Measurements from ENCODE around the gene UBE2R2. TPM values are rescaled to one million over a fixed set of nuclear protein-coding genes. Genes with fewer than 3 reads are reported as not detected.
"Not testable (repeated sequence)": the region's sequence is repeated elsewhere in the genome, so short reads cannot be mapped to it uniquely, and the experiment has no call there.

Gene UBE2R2
- polyA plus RNA-seq, 4 donors = 60.2 to 67.7 (median 63.0) TPM

GRCh38 chr9:33836261-33836660, 19.3 kb downstream of the UBE2R2 start:
- DNase-seq (ENCODE audit: low read depth in 4 of 4, low spot score in 2 of 4) = not testable (repeated sequence)

DNA sequence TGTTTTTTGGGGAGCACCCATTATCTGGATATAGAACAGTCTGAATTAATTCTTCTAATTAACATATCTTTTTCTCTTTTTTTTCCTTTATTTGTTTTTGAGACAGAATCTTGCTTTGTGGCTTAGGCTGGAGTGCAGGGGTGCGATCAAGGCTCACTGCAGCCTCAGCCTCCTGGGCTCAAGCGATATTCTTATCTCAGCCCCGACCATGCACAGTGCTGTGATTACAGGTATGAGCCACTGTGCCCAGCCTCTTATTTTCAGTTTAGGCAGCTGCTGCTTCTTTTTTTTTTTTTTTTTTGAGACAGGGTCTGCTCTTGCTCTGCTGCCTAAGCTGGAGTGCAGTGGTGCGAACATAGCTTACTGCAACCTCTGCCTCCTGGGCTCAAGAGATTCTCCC, 20.2 kb downstream of the UBE2R2 start:
- no peak for DNase-seq (ENCODE audit: low read depth in 4 of 4, low spot score in 2 of 4)

DNA sequence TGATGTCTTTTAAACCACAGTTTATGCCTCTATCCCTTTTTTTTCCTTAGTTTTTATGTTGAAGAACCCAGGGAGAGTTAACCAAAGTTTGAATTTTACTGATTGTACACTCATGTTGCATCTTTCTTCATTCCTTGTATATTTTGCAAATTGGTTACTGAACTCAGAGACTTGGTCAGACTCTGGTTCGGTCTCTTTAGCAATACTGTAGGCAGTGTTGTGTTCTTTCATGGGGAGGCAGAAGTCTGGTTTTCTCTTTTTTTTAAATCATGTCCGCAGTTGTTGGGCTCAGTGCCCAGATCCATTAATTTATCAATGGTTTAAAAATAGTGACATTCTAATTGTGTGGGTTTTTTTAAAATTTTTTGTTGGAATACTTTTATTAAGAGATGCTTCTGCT, 23.4 kb downstream of the UBE2R2 start:
- no peak for DNase-seq (ENCODE audit: low read depth in 4 of 4, low spot score in 2 of 4)

GRCh38 chr9:33843312-33843961, 26.5 kb downstream of the UBE2R2 start:
- no peak for DNase-seq (ENCODE audit: low read depth in 4 of 4, low spot score in 2 of 4)

- no peak for DNase-seq (ENCODE audit: low read depth in 4 of 4, low spot score in 2 of 4)
These were observed 29.3 kb downstream of the UBE2R2 start for GRCh38 chr9:33846231-33846630.

DNA sequence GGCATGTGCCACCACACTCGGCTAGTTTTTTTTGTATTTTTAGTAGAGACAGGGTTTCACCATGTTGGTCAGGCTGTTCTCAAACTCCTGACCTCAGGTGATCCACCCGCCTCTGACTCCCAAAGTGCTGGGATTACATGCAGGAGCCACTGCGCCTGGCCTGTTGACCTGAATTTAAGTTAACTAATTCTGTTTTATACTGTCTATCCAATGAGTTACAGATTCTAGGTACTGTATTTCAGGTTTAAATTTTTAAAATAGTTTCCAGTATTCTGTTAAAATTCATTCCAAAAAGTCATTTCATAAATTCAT, 30.9 kb downstream of the UBE2R2 start:
- not testable (repeated sequence) for DNase-seq (ENCODE audit: low read depth in 4 of 4, low spot score in 2 of 4)

DNA sequence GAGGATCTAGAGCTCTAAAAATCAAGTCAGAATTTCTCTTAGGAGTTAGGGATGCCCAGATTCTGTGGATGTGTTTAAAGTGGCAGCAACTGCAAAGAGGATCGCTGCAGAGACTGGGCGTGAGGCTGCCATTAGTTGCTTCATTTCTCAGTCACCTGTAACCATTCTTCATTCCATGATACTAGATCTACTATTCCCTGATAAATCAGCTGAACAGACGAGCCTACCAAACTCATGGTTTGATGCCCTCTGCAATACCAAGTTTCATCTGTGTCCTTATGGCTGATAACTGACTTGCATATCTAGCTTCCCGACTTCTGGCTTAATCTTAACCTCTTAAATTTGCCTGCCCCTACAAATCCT, 33.3 kb downstream of the UBE2R2 start:
- no peak for DNase-seq (ENCODE audit: low read depth in 4 of 4, low spot score in 2 of 4)

DNA sequence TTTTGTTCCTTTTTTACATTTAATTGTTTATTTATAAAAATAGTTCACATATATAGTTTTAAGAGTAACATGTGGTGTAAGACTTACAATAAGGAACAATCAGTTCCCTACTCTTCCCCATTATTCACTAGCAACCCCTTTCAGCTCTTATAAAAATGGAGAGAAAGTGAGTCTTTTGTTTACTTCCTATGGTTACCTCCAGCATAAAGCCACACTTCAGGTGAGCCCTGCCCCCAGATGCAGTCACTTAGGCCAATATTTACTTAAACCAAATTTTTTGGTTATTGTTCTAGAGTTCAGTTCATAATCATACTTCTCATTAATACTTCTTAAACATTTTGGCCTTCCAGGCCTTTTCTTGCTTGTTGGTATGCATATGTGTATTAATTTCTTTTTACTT, 33.7 kb downstream of the UBE2R2 start:
- no peak for DNase-seq (ENCODE audit: low read depth in 4 of 4, low spot score in 2 of 4)

GRCh38 chr9:33851301-33851700, 34.3 kb downstream of the UBE2R2 start:
- DNase-seq (ENCODE audit: low read depth in 4 of 4, low spot score in 2 of 4) = no peak

GRCh38 chr9:33852216-33852826, 35.4 kb downstream of the UBE2R2 start:
- peak in 2 of 4 donors; percentile 32 to 39 for DNase-seq (ENCODE audit: low read depth in 4 of 4, low spot score in 2 of 4)

GRCh38 chr9:33856247-33856646, 39.3 kb downstream of the UBE2R2 start:
- DNase-seq (ENCODE audit: low read depth in 4 of 4, low spot score in 2 of 4) = no peak

DNA sequence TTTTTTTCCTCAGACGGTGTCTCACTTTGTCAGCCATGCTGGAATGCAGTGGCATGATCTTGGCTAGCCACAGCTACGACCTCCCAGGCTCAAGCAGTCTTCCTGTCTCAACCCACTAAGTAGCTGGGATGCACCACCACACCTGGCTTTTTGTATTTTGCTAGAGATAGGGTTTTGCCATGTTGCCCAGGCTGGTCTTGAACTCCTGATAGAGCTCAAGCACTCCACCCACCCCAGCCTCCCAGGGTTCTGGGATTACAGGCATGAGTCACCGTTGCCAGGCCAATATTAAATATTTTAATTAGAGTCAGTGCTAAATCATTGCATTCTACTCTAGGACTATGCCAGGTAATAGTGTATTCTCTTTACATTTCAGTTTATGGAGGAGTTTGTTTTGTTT, 41.5 kb downstream of the UBE2R2 start:
- no peak for DNase-seq (ENCODE audit: low read depth in 4 of 4, low spot score in 2 of 4)

GRCh38 chr9:33860200-33860871, 43.4 kb downstream of the UBE2R2 start:
- DNase-seq (ENCODE audit: low read depth in 4 of 4, low spot score in 2 of 4) = no peak

DNA sequence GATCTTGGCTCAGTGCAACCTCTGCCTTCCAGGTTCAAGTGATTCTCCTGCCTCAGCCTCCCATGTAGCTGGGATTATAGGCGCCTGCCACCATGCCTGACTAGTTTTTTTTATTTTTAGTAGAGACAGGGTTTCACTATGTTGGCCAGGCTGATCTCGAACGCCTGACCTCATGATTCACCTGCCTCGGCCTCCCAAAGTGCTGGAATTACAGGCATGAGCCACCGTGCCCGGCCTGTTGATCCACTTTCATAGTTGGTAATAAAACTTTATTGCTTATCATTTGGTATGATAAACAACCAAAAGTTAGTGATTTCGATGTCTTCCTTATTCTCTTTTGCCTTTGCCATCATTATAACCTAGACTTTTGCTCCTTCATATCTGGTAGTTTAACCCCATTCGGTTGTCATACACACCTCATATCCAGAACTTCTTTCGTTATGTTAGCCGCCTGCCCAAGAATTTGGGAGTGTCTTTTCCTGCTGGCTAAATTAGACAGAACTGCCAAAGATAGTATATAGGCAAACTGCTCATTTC, 45.0 kb downstream of the UBE2R2 start:
- no peak for DNase-seq (ENCODE audit: low read depth in 4 of 4, low spot score in 2 of 4)

- not testable (repeated sequence) for DNase-seq (ENCODE audit: low read depth in 4 of 4, low spot score in 2 of 4)
These were observed 46.1 kb downstream of the UBE2R2 start for GRCh38 chr9:33863027-33863426.

GRCh38 chr9:33867747-33868439, 50.9 kb downstream of the UBE2R2 start:
- no peak for DNase-seq (ENCODE audit: low read depth in 4 of 4, low spot score in 2 of 4)

- no peak for DNase-seq (ENCODE audit: low read depth in 4 of 4, low spot score in 2 of 4)
These were observed 51.5 kb downstream of the UBE2R2 start for GRCh38 chr9:33868440-33868973.

DNA sequence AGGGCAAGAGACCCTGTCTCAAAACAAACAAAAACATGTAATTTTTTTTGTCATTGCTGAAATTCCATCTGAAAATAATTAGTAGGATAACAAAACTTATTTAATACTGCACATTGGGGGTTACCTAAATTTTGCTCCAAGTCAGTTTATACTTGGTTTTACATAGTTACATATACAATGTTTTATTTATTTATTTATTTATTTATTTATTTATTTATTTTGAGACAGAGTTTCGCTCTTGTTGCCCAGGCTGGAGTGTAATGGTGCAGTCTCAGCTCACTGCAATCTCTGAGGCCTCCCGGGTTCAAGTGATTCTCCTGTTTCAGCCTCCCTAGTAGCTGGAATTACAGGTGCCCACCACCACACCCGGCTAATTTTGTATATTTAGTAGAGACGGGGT, 52.3 kb downstream of the UBE2R2 start:
- not testable (repeated sequence) for DNase-seq (ENCODE audit: low read depth in 4 of 4, low spot score in 2 of 4)

- DNase-seq (ENCODE audit: low read depth in 4 of 4, low spot score in 2 of 4) = no peak
These were observed 60.9 kb downstream of the UBE2R2 start for GRCh38 chr9:33877727-33878489.

GRCh38 chr9:33878691-33879366, 61.9 kb downstream of the UBE2R2 start:
- no peak for DNase-seq (ENCODE audit: low read depth in 4 of 4, low spot score in 2 of 4)

Data from left renal cortex interstitium (tissue), 4 donors.